Measurements from ENCODE around the gene CLSTN2. TPM values are rescaled to one million over a fixed set of nuclear protein-coding genes. Genes with fewer than 3 reads are reported as not detected.

CLSTN2 gene
- total and polyA plus RNA-seq, 5 donors from 2014 or later, result not detected

GRCh38 chr3:140296796-140297352, 361.9 kb downstream of the CLSTN2 start:
- ATAC-seq (ENCODE audit: low read depth in 2 of 2) (no peak), DNase-seq (no peak)
- no peaks in the 10 kb centered on the region for H3K9me3 ChIP-seq (ENCODE audit: control insufficient read depth in 2 of 2, low read length in 2 of 2)
- Mint-ChIP-seq H3K36me3 (no peaks in the 10 kb centered on the region), H3K27ac (no peak overlapping the region), H3K4me3 (no peak overlapping the region), H3K27me3 (no peaks in the 10 kb centered on the region), H3K4me1 (no peaks in the 10 kb centered on the region), H3K9me3 (peaks cover 0 to 4% (median 0%) of the 10 kb centered on the region in 7 donors)
- H3K27ac ChIP-seq (ENCODE audit: insufficient read depth, low read length, poor library complexity, severe bottlenecking), result no peak overlapping the region
- no peaks in the 10 kb centered on the region for H3K27me3 ChIP-seq (ENCODE audit: control insufficient read depth, insufficient read depth, low read length)
- H3K4me3 ChIP-seq (ENCODE audit: low read depth, low read length), result no peak overlapping the region
- H3K36me3 ChIP-seq (ENCODE audit: control insufficient read depth, insufficient read depth, low read length), result no peaks in the 10 kb centered on the region
- no peaks in the 10 kb centered on the region for H3K4me1 ChIP-seq (ENCODE audit: control insufficient read depth, insufficient read depth, low read length, poor library complexity, severe bottlenecking)

DNA sequence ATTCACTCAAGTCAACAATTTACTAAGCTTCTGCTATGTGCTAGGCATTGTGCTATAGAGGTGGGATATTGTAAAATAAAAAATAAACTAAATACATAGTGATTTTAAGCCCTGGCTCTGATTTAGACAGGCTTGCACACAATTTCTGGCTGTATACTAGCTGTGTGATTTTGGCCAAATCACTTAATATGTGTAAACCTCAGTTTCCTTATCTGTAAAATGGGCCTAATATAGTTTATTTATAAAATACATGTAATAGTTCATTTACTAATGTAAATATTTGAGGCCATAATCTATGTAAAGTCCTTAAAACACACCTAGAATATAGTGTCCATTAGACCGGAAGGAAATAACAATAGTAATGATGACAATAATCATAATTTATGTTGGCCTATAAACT, 363.1 kb downstream of the CLSTN2 start:
- no peak for ATAC-seq (ENCODE audit: low read depth in 2 of 2)
- Histone ChIP-seq H3K36me3 (ENCODE audit: control insufficient read depth, insufficient read depth, low read length) (no peaks in the 10 kb centered on the region), H3K9me3 (ENCODE audit: control insufficient read depth in 2 of 2, low read length in 2 of 2) (no peaks in the 10 kb centered on the region), H3K27ac (ENCODE audit: insufficient read depth, low read length, poor library complexity, severe bottlenecking) (no peak overlapping the region), H3K4me3 (ENCODE audit: low read depth, low read length) (no peak overlapping the region), H3K27me3 (ENCODE audit: control insufficient read depth, insufficient read depth, low read length) (no peaks in the 10 kb centered on the region), H3K4me1 (ENCODE audit: control insufficient read depth, insufficient read depth, low read length, poor library complexity, severe bottlenecking) (no peaks in the 10 kb centered on the region)
- no peaks in the 10 kb centered on the region for H3K4me1 Mint-ChIP-seq
- H3K36me3 Mint-ChIP-seq, result no peaks in the 10 kb centered on the region
- H3K27me3 Mint-ChIP-seq, result no peaks in the 10 kb centered on the region
- H3K9me3 Mint-ChIP-seq, result peaks cover 0 to 4% (median 0%) of the 10 kb centered on the region in 7 donors
- DNase-seq, result no peak
- H3K4me3 Mint-ChIP-seq, result no peak overlapping the region
- H3K27ac Mint-ChIP-seq, result no peak overlapping the region

DNA sequence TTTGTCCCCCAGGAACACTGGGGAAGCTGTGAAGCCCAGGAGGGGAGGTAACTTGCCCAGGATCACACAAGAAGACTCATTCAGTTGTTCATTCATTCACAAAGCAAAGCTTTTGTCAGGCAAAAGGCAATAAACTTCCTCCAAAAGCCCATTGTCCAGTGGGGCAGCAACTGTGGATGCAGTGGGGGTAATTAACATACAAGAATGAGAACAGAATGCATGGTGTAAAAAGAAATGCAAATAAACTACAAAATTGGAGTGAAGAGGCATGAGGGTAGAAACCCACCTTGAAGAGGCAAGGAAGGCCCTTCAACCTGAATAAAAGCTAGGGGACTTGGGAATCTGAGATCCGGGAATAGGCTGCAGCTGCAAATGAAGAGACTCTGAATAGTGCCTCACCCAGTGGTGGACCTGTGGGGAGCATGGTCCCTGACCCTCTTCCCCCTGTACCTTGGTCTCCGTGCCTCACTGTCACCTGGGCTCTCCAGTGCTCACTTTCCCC, 363.6 kb downstream of the CLSTN2 start:
- ATAC-seq (ENCODE audit: low read depth in 2 of 2) (no peak), DNase-seq (no peak)
- Mint-ChIP-seq H3K36me3 (no peaks in the 10 kb centered on the region), H3K4me3 (no peak overlapping the region), H3K27me3 (no peaks in the 10 kb centered on the region), H3K4me1 (no peaks in the 10 kb centered on the region), H3K27ac (no peak overlapping the region), H3K9me3 (peaks cover 0 to 2% (median 0%) of the 10 kb centered on the region in 7 donors)
- Histone ChIP-seq H3K36me3 (ENCODE audit: control insufficient read depth, insufficient read depth, low read length) (no peaks in the 10 kb centered on the region), H3K4me1 (ENCODE audit: control insufficient read depth, insufficient read depth, low read length, poor library complexity, severe bottlenecking) (no peaks in the 10 kb centered on the region), H3K4me3 (ENCODE audit: low read depth, low read length) (no peak overlapping the region), H3K27ac (ENCODE audit: insufficient read depth, low read length, poor library complexity, severe bottlenecking) (no peak overlapping the region), H3K27me3 (ENCODE audit: control insufficient read depth, insufficient read depth, low read length) (no peaks in the 10 kb centered on the region), H3K9me3 (ENCODE audit: control insufficient read depth in 2 of 2, low read length in 2 of 2) (no peaks in the 10 kb centered on the region)

GRCh38 chr3:140303875-140304274, 368.9 kb downstream of the CLSTN2 start:
- Histone ChIP-seq H3K4me1 (ENCODE audit: control insufficient read depth, insufficient read depth, low read length, poor library complexity, severe bottlenecking) (no peaks in the 10 kb centered on the region), H3K36me3 (ENCODE audit: control insufficient read depth, insufficient read depth, low read length) (no peaks in the 10 kb centered on the region), H3K27ac (ENCODE audit: insufficient read depth, low read length, poor library complexity, severe bottlenecking) (no peak overlapping the region), H3K9me3 (ENCODE audit: control insufficient read depth in 2 of 2, low read length in 2 of 2) (no peaks in the 10 kb centered on the region), H3K27me3 (ENCODE audit: control insufficient read depth, insufficient read depth, low read length) (no peaks in the 10 kb centered on the region), H3K4me3 (ENCODE audit: low read depth, low read length) (no peak overlapping the region)
- Mint-ChIP-seq H3K4me3 (no peak overlapping the region), H3K4me1 (no peaks in the 10 kb centered on the region), H3K27ac (no peak overlapping the region), H3K36me3 (no peaks in the 10 kb centered on the region), H3K9me3 (peaks cover 0 to 4% (median 0%) of the 10 kb centered on the region in 7 donors), H3K27me3 (no peaks in the 10 kb centered on the region)
- DNase-seq (no peak), ATAC-seq (ENCODE audit: low read depth in 2 of 2) (no peak)

- H3K4me1 Mint-ChIP-seq, result no peaks in the 10 kb centered on the region
- Histone ChIP-seq H3K4me3 (ENCODE audit: low read depth, low read length) (no peak overlapping the region), H3K9me3 (ENCODE audit: control insufficient read depth in 2 of 2, low read length in 2 of 2) (no peaks in the 10 kb centered on the region), H3K4me1 (ENCODE audit: control insufficient read depth, insufficient read depth, low read length, poor library complexity, severe bottlenecking) (no peaks in the 10 kb centered on the region), H3K27ac (ENCODE audit: insufficient read depth, low read length, poor library complexity, severe bottlenecking) (no peak overlapping the region), H3K36me3 (ENCODE audit: control insufficient read depth, insufficient read depth, low read length) (no peaks in the 10 kb centered on the region), H3K27me3 (ENCODE audit: control insufficient read depth, insufficient read depth, low read length) (no peaks in the 10 kb centered on the region)
- H3K27ac Mint-ChIP-seq, result no peak overlapping the region
- H3K9me3 Mint-ChIP-seq, result peaks cover 0 to 6% (median 2%) of the 10 kb centered on the region in 7 donors
- no peak for ATAC-seq (ENCODE audit: low read depth in 2 of 2)
- no peaks in the 10 kb centered on the region for H3K27me3 Mint-ChIP-seq
- H3K4me3 Mint-ChIP-seq, result no peak overlapping the region
- no peaks in the 10 kb centered on the region for H3K36me3 Mint-ChIP-seq
- DNase-seq, result no peak
Measured at GRCh38 chr3:140308535-140308934, 373.6 kb downstream of the CLSTN2 start.

- Mint-ChIP-seq H3K36me3 (no peaks in the 10 kb centered on the region), H3K27ac (no peak overlapping the region), H3K4me3 (no peak overlapping the region), H3K27me3 (no peaks in the 10 kb centered on the region), H3K9me3 (peaks cover 0 to 6% (median 1%) of the 10 kb centered on the region in 7 donors), H3K4me1 (no peaks in the 10 kb centered on the region)
- H3K27ac ChIP-seq (ENCODE audit: insufficient read depth, low read length, poor library complexity, severe bottlenecking), result no peak overlapping the region
- no peaks in the 10 kb centered on the region for H3K27me3 ChIP-seq (ENCODE audit: control insufficient read depth, insufficient read depth, low read length)
- no peak for DNase-seq
- H3K4me1 ChIP-seq (ENCODE audit: control insufficient read depth, insufficient read depth, low read length, poor library complexity, severe bottlenecking), result no peaks in the 10 kb centered on the region
- no peaks in the 10 kb centered on the region for H3K36me3 ChIP-seq (ENCODE audit: control insufficient read depth, insufficient read depth, low read length)
- H3K4me3 ChIP-seq (ENCODE audit: low read depth, low read length), result no peak overlapping the region
- no peak for ATAC-seq (ENCODE audit: low read depth in 2 of 2)
- H3K9me3 ChIP-seq (ENCODE audit: control insufficient read depth in 2 of 2, low read length in 2 of 2), result no peaks in the 10 kb centered on the region
Measured at GRCh38 chr3:140311428-140311827, 376.4 kb downstream of the CLSTN2 start.

- no peak for DNase-seq
- Mint-ChIP-seq H3K27me3 (no peaks in the 10 kb centered on the region), H3K4me3 (no peak overlapping the region), H3K27ac (peak overlapping the region in 1 of 3 donors; percentile 49), H3K9me3 (peaks cover 0 to under 1% (median 0%) of the 10 kb centered on the region in 7 donors), H3K36me3 (no peaks in the 10 kb centered on the region), H3K4me1 (no peaks in the 10 kb centered on the region)
- ATAC-seq (ENCODE audit: low read depth in 2 of 2), result no peak
- no peak overlapping the region for H3K4me3 ChIP-seq (ENCODE audit: low read depth, low read length)
- H3K9me3 ChIP-seq (ENCODE audit: control insufficient read depth in 2 of 2, low read length in 2 of 2), result no peaks in the 10 kb centered on the region
- no peaks in the 10 kb centered on the region for H3K36me3 ChIP-seq (ENCODE audit: control insufficient read depth, insufficient read depth, low read length)
- no peaks in the 10 kb centered on the region for H3K4me1 ChIP-seq (ENCODE audit: control insufficient read depth, insufficient read depth, low read length, poor library complexity, severe bottlenecking)
- no peaks in the 10 kb centered on the region for H3K27me3 ChIP-seq (ENCODE audit: control insufficient read depth, insufficient read depth, low read length)
- no peak overlapping the region for H3K27ac ChIP-seq (ENCODE audit: insufficient read depth, low read length, poor library complexity, severe bottlenecking)
Measured at GRCh38 chr3:140315955-140316354, 381.0 kb downstream of the CLSTN2 start.

DNA sequence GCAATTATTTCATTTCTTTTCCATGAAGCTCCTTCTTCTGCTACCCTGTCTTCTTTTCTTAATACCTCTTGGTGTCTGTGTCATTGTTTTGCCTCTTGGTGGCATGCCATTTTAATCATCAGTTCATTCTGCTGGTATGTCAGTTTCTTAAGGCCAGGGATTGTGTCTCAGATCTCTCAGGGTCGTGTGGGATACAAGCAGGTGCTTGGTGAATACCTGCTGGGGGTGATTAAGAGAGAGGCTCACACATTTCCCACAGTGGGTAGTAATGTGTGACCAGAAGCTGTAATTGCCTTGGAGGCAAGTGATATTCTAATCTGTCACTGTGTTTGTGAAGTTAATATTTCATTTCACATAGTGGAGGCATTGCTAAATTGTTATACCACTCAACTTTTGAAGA, 381.5 kb downstream of the CLSTN2 start:
- Mint-ChIP-seq H3K4me3 (no peak overlapping the region), H3K27ac (no peak overlapping the region), H3K9me3 (no peaks in the 10 kb centered on the region), H3K36me3 (no peaks in the 10 kb centered on the region), H3K4me1 (no peaks in the 10 kb centered on the region), H3K27me3 (no peaks in the 10 kb centered on the region)
- ATAC-seq (ENCODE audit: low read depth in 2 of 2) (no peak), DNase-seq (no peak)
- Histone ChIP-seq H3K27me3 (ENCODE audit: control insufficient read depth, insufficient read depth, low read length) (no peaks in the 10 kb centered on the region), H3K36me3 (ENCODE audit: control insufficient read depth, insufficient read depth, low read length) (no peaks in the 10 kb centered on the region), H3K9me3 (ENCODE audit: control insufficient read depth in 2 of 2, low read length in 2 of 2) (no peaks in the 10 kb centered on the region), H3K27ac (ENCODE audit: insufficient read depth, low read length, poor library complexity, severe bottlenecking) (no peak overlapping the region), H3K4me3 (ENCODE audit: low read depth, low read length) (no peak overlapping the region), H3K4me1 (ENCODE audit: control insufficient read depth, insufficient read depth, low read length, poor library complexity, severe bottlenecking) (no peaks in the 10 kb centered on the region)

All from CD4-positive, CD25-positive, alpha-beta regulatory T cell (primary cell).